ENCODE data around the gene SMIM31. TPM values are rescaled to one million over a fixed set of nuclear protein-coding genes. Genes with fewer than 3 reads are reported as not detected.

The SMIM31 gene
- total and polyA plus RNA-seq, 2 experiments from 2014 or later = not detected

DNA sequence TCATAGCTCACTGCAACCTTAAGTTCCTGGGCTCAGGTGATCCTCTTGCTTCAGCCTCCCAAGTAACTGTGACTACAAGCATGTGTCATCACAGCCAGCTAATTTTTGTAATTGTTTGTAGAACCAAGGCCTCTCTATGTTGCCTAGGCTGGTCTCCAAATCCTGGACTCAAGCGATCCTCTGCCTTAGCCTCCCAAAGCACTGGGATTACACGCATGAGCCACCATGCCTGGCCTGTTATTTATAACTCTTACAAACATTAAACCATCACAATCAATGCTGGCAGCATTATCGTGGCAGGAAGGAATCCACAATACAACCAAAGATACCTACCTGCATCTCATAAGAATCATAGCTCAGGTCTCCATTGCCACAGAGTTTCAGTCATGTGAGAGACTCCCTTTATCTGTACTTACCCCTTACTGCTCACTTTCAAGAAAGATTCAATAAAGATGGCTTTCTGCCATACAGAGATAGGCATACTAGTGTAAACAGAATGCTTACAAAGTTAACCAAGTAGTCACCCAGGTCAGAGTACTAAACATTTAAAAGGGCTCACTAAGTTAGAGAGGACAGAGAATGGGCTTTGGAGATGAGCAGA, 48.5 kb downstream of the SMIM31 start:
- Histone ChIP-seq H3K9me3 (ENCODE audit: low read depth) (no peaks in the 10 kb centered on the region), H3K4me3 (no peak overlapping the region), H3K27ac (no peak overlapping the region), H3K36me3 (no peaks in the 10 kb centered on the region), H3K4me1 (ENCODE audit: low read depth) (no peaks in the 10 kb centered on the region), H3K27me3 (no peaks in the 10 kb centered on the region)
- TF ChIP-seq, protein P1, sequence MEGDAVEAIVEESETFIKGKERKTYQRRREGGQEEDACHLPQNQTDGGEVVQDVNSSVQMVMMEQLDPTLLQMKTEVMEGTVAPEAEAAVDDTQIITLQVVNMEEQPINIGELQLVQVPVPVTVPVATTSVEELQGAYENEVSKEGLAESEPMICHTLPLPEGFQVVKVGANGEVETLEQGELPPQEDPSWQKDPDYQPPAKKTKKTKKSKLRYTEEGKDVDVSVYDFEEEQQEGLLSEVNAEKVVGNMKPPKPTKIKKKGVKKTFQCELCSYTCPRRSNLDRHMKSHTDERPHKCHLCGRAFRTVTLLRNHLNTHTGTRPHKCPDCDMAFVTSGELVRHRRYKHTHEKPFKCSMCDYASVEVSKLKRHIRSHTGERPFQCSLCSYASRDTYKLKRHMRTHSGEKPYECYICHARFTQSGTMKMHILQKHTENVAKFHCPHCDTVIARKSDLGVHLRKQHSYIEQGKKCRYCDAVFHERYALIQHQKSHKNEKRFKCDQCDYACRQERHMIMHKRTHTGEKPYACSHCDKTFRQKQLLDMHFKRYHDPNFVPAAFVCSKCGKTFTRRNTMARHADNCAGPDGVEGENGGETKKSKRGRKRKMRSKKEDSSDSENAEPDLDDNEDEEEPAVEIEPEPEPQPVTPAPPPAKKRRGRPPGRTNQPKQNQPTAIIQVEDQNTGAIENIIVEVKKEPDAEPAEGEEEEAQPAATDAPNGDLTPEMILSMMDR (IDR thresholded peaks at IDR 0.05; ENCODE audit: low read depth, low read length) = no peak
- DNase-seq (ENCODE audit: low read depth in 1 of 2, low spot score in 1 of 2) = no peak

DNA sequence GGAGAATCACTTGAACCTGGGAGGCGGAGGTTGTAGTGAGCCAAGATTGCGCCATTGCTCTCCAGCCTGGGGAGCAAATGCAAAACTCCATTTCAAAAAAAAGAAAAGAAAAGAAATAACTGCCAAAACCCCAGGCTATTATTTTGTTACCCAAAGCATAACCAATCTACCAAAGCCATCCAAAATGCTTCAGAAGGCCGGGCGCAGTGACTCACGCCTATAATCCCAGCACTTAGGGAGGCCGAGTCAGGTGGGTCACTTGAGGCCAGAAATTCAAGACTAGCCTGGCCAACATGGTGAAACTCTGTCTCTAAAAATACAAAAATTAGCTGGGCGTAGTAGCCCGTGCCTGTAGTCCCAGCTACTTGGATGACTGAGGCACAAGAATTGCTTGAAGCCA, 49.8 kb downstream of the SMIM31 start:
- TF ChIP-seq, protein P1 (IDR thresholded peaks at IDR 0.05; ENCODE audit: low read depth, low read length) = no peak

DNA sequence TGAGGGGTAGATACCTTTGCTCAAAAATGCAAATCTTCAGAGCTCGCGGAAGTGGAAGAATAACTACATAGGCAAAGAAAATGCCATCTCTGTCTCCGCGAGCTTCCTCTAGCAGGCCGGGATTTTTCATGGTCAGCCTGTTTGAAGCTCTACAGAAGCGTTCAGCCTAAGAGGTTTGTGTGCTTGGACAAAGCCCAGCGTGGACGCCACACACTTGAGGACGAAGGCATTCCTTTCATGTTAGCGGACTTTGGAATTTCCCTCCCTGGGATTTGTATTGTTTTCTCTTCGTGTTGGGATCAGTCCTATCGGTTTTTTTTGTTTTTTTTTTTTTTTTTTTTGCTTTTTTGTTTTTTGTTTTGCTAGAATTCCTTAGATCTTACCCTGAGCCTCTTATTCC, 53.7 kb downstream of the SMIM31 start:
- Histone ChIP-seq H3K9me3 (ENCODE audit: low read depth) (no peaks in the 10 kb centered on the region), H3K27ac (no peak overlapping the region), H3K27me3 (no peaks in the 10 kb centered on the region), H3K4me3 (no peak overlapping the region), H3K4me1 (ENCODE audit: low read depth) (no peaks in the 10 kb centered on the region), H3K36me3 (no peaks in the 10 kb centered on the region)
- DNase-seq (ENCODE audit: low read depth in 1 of 2, low spot score in 1 of 2) = peak in 1 of 2 donors; percentile 21
- TF ChIP-seq, protein P1 (IDR thresholded peaks at IDR 0.05; ENCODE audit: low read depth, low read length) = no peak

More for the DNA sequence above, 49.8 kb downstream of the SMIM31 start:
- H3K27ac ChIP-seq = no peak overlapping the region
- no peaks in the 10 kb centered on the region for H3K27me3 ChIP-seq
- no peaks in the 10 kb centered on the region for H3K9me3 ChIP-seq (ENCODE audit: low read depth)
- no peak overlapping the region for H3K4me3 ChIP-seq
- DNase-seq (ENCODE audit: low read depth in 1 of 2, low spot score in 1 of 2) = no peak
- H3K4me1 ChIP-seq (ENCODE audit: low read depth) = no peaks in the 10 kb centered on the region
- no peaks in the 10 kb centered on the region for H3K36me3 ChIP-seq

DNA sequence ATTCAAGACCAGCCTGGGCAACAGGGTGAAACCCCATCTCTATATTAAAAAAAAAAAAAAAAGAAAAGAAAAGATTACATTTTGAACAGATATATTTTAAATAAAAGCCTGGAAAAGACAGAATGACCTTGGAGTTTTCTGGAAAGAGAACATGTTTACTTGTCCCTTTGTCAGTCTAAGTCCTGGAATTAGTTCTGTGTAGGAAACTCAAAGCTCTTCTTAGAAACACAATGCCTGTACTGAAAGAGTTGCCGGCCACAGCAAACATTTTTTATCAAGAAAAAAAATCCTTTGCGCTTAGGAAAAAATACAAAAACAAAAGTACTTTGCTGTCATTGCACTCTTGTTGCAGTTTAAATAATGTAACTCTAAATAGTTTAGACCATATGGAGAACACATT, 59.6 kb downstream of the SMIM31 start:
- DNase-seq (ENCODE audit: low read depth in 1 of 2, low spot score in 1 of 2) = no peak
- Histone ChIP-seq H3K36me3 (no peaks in the 10 kb centered on the region), H3K9me3 (ENCODE audit: low read depth) (no peaks in the 10 kb centered on the region), H3K27ac (no peak overlapping the region), H3K27me3 (no peaks in the 10 kb centered on the region), H3K4me3 (no peak overlapping the region), H3K4me1 (ENCODE audit: low read depth) (no peaks in the 10 kb centered on the region)
- TF ChIP-seq, protein P1 (IDR thresholded peaks at IDR 0.05; ENCODE audit: low read depth, low read length) = no peak

DNA sequence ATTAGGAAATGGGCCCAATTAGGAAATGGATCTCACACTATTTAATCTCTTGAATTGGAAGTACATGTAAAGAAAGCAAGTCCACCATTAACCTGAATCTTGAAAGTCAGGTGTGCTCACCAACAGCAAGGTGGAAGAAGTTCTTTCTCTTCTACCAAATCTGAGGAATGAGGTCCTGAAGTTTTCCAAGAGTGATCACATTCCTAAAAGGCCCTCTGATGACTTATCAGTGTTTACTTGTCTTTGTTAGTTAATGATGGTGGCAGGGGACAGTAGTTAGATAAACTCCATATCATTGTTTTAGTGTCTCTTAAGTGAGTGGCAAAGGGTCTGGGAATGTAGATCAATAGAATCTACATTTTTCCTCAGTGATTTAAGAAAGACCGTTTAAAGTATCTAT, 61.8 kb downstream of the SMIM31 start:
- DNase-seq (ENCODE audit: low read depth in 1 of 2, low spot score in 1 of 2) = no peak
- H3K27ac ChIP-seq = no peak overlapping the region
- H3K4me1 ChIP-seq (ENCODE audit: low read depth) = no peaks in the 10 kb centered on the region
- no peak overlapping the region for H3K4me3 ChIP-seq
- TF ChIP-seq, protein P1 (IDR thresholded peaks at IDR 0.05; ENCODE audit: low read depth, low read length) = no peak
- H3K36me3 ChIP-seq = no peaks in the 10 kb centered on the region
- H3K27me3 ChIP-seq = no peaks in the 10 kb centered on the region
- H3K9me3 ChIP-seq (ENCODE audit: low read depth) = no peaks in the 10 kb centered on the region

Measured in cardiac muscle cell (in vitro differentiated cells and primary cell).